ENCODE results near the gene CTSS. TPM values are rescaled to one million over a fixed set of nuclear protein-coding genes. Genes with fewer than 3 reads are reported as not detected.

Gene CTSS
- total RNA-seq, 1 experiment from 2014 or later = 0.57 TPM

DNA sequence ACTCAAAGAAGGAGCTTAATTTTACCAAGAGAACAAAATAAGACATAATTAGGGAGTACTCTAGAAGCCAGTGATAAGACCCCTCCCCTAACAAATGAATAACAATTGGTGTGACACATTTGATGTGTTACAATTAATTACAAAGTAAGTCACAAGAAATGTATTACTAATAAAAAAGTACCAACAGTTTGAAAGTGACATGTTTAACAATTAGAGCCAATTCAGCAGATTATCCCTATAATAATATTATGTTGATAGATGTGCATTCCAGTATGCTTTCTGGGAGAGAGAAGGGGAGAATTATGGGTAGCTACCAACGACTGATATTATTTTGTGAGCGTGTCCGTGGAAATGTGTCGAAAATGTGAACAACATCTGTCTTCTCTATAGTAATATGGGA, 23.4 kb upstream of the CTSS start:
- RAD21 ChIA-PET (ENCODE audit: low non-redundant PET in 1 of 2, low total read pairs in 2 of 2, uncharacterized antibody in 2 of 2, unreplicated experiment in 2 of 2) = no interaction called here
- no peak overlapping the region for H3K4me2 ChIP-seq (ENCODE audit: low read length)
- no peaks in the 10 kb centered on the region for H4K20me1 ChIP-seq (ENCODE audit: insufficient read depth)
- H2AFZ ChIP-seq (ENCODE audit: low read depth, low read length, poor library complexity, severe bottlenecking) = no peak overlapping the region
- H3K4me3 ChIP-seq (replicated peaks in 1 of 2; ENCODE audit: low read depth in 1 of 2, low read length in 2 of 2) = no peak overlapping the region
- no peak overlapping the region for H3K9ac ChIP-seq (ENCODE audit: low read length)
- DNase-seq (ENCODE audit: low read depth, low spot score) (no peak), ATAC-seq (no peak)
- CTCF ChIA-PET = no interaction called here
- H3K36me3 ChIP-seq (ENCODE audit: control insufficient read depth in 1 of 2, insufficient read depth in 2 of 2, low read length in 2 of 2) = no peaks in the 10 kb centered on the region
- no peak for TF ChIP-seq ELF1 (IDR thresholded peaks at IDR 0.05; ENCODE audit: borderline replicate concordance, low read depth)
- TF ChIP-seq JUND (IDR thresholded peaks at IDR 0.05) = no peak
- no peak for TF ChIP-seq TCF7L2 (IDR thresholded peaks at IDR 0.05; ENCODE audit: borderline replicate concordance, extremely low read depth, insufficient read depth, insufficient read length)
- TF ChIP-seq CBX3 (IDR thresholded peaks at IDR 0.05; ENCODE audit: low read depth) = no peak
- TF ChIP-seq, protein P1, sequence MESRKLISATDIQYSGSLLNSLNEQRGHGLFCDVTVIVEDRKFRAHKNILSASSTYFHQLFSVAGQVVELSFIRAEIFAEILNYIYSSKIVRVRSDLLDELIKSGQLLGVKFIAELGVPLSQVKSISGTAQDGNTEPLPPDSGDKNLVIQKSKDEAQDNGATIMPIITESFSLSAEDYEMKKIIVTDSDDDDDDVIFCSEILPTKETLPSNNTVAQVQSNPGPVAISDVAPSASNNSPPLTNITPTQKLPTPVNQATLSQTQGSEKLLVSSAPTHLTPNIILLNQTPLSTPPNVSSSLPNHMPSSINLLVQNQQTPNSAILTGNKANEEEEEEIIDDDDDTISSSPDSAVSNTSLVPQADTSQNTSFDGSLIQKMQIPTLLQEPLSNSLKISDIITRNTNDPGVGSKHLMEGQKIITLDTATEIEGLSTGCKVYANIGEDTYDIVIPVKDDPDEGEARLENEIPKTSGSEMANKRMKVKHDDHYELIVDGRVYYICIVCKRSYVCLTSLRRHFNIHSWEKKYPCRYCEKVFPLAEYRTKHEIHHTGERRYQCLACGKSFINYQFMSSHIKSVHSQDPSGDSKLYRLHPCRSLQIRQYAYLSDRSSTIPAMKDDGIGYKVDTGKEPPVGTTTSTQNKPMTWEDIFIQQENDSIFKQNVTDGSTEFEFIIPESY (IDR thresholded peaks at IDR 0.05; ENCODE audit: extremely low read depth, insufficient replicate concordance, low read length) = no peak
- no peak for TF ChIP-seq SRF (IDR thresholded peaks at IDR 0.05; ENCODE audit: low read depth)
- no peak for TF ChIP-seq EZH2 (IDR thresholded peaks at IDR 0.05)
- no peak for TF ChIP-seq ZNF274 (IDR thresholded peaks at IDR 0.05; ENCODE audit: low read depth, low read length)
- TF ChIP-seq FOSL1 (IDR thresholded peaks at IDR 0.05; ENCODE audit: low read depth) = no peak
- TF ChIP-seq POLR2AphosphoS5 (IDR thresholded peaks at IDR 0.05; ENCODE audit: low read depth, low read length) = no peak
- TF ChIP-seq EZH2phosphoT487 (IDR thresholded peaks at IDR 0.05; ENCODE audit: borderline replicate concordance) = no peak
- no peak for TF ChIP-seq POLR2A (IDR thresholded peaks at IDR 0.05; ENCODE audit: borderline replicate concordance, extremely low read depth, insufficient read depth, insufficient read length)
- intact Hi-C loops (cut with micrococcal nuclease) = no loop called here
- no peaks in the 10 kb centered on the region for H3K9me3 ChIP-seq (ENCODE audit: control insufficient read depth in 1 of 2, insufficient read depth in 1 of 2, low read depth in 1 of 2, low read length in 2 of 2)
- H3K79me2 ChIP-seq (ENCODE audit: insufficient read depth, low read length) = no peaks in the 10 kb centered on the region
- POLR2A ChIA-PET = no interaction called here
- H3K27ac ChIP-seq (ENCODE audit: low read depth, low read length) = no peak overlapping the region
- H3K9me2 ChIP-seq (ENCODE audit: insufficient read depth) = no peaks in the 10 kb centered on the region
- H3K4me1 ChIP-seq (ENCODE audit: control insufficient read depth in 1 of 2, insufficient read depth in 2 of 2, low read length in 2 of 2) = peaks cover 0 to 4% of the 10 kb centered on the region in 2 experiments; a peak in 2 of 4 replicates
- H3K27me3 ChIP-seq (ENCODE audit: insufficient read depth, low read length) = no peaks in the 10 kb centered on the region
- no TSS peak for BruUV-seq (replicated peaks)
